IMR-90 (cell line): ENCODE measurements around the gene CELSR2. TPM values are rescaled to one million over a fixed set of nuclear protein-coding genes. Genes with fewer than 3 reads are reported as not detected.

Source experiments
- ATAC-seq: fragments of 200-7000 bp; cut with Tn5 transposase; 2 replicates; pipeline ENCODE4 v1.9.1; 2020; ENCODE audit warnings: low read depth, mild to moderate bottlenecking, moderate library complexity
- BruUV-seq: library from RNA; stranded (reverse); fragments of 400-500 nt; replicated peaks from 2 replicates; lab custom pipeline; 2021; lab: Mats Ljungman, UMichigan
- CTCF ChIA-PET: fragments of 300-600 bp; formaldehyde crosslinking; extraction: SDS; loops from one replicate; lab custom pipeline; 2021; ENCODE audit warnings: antibody characterized with exemption; lab: Yijun Ruan, JAX
- POLR2A ChIA-PET: fragments of 300-600 bp; sonication (Branson Sonifier 250); formaldehyde crosslinking; loops from one replicate; lab custom pipeline; 2022; ENCODE audit warnings: antibody characterized with exemption; ENCODE audit not compliant: unreplicated experiment; lab: Charles Lee
- DNase-seq: peaks from one replicate; pipeline ENCODE4 v3.0.0; 2013
- H2AFZ ChIP-seq: replicated peaks from 2 replicates; pipeline ENCODE3; 2013; ENCODE audit warnings: low read length, mild to moderate bottlenecking; ENCODE audit not compliant: poor library complexity
- H2AK5ac ChIP-seq: 2 replicates; pipeline ENCODE4 v1.6.1; 2013; ENCODE audit warnings: low read depth, low read length, inconsistent platforms
- H2AK9ac ChIP-seq: replicated peaks from 2 replicates; pipeline ENCODE3; 2013; ENCODE audit warnings: mild to moderate bottlenecking, low read depth, low read length, moderate library complexity; ENCODE audit not compliant: poor library complexity
- H2BK120ac ChIP-seq: 2 replicates; pipeline ENCODE4 v1.6.1; 2013; ENCODE audit warnings: low read depth, low read length, inconsistent platforms
- H2BK15ac ChIP-seq: 3 replicates; pipeline ENCODE4 v1.6.1; 2013; ENCODE audit warnings: low read depth, low read length, inconsistent platforms
- H2BK20ac ChIP-seq: 2 replicates; pipeline ENCODE4 v1.6.1; 2013; ENCODE audit warnings: low read depth, mild to moderate bottlenecking, inconsistent platforms, low read length, moderate library complexity
- H2BK5ac ChIP-seq: 2 replicates; pipeline ENCODE4 v1.6.1; 2013; ENCODE audit warnings: mild to moderate bottlenecking, low read depth, low read length, inconsistent platforms; ENCODE audit not compliant: poor library complexity, severe bottlenecking
- H3K14ac ChIP-seq: replicated peaks from 2 replicates; pipeline ENCODE4 v1.6.1; 2013; ENCODE audit warnings: low read depth, low read length, inconsistent platforms
- H3K18ac ChIP-seq: 2 replicates; pipeline ENCODE4 v1.6.1; 2013; ENCODE audit warnings: low read depth, low read length, control low read depth
- H3K23ac ChIP-seq: 2 replicates; pipeline ENCODE4 v1.6.1; 2013; ENCODE audit warnings: low read depth, low read length, inconsistent platforms
- H3K27ac ChIP-seq: 2 replicates; pipeline ENCODE4 v1.5.1; 2013; ENCODE audit warnings: mild to moderate bottlenecking, control low read depth, low read length; ENCODE audit not compliant: insufficient read depth
- H3K27me3 ChIP-seq: 2 replicates; pipeline ENCODE4 v1.6.1; 2013; ENCODE audit warnings: low read length; ENCODE audit not compliant: control insufficient read depth, insufficient read depth
- H3K36me3 ChIP-seq: 2 replicates; pipeline ENCODE4 v1.6.1; 2013; ENCODE audit warnings: low read length, mixed read lengths; ENCODE audit not compliant: control insufficient read depth, insufficient read depth
- H3K4ac ChIP-seq: 2 replicates; pipeline ENCODE4 v1.6.1; 2013; ENCODE audit warnings: low read depth, low read length, inconsistent platforms
- H3K4me1 ChIP-seq: 2 replicates; pipeline ENCODE4 v1.6.1; 2013; ENCODE audit warnings: low read length, mixed read lengths; ENCODE audit not compliant: control insufficient read depth, insufficient read depth
- H3K4me2 ChIP-seq: 2 replicates; pipeline ENCODE4 v1.6.1; 2013; ENCODE audit warnings: low read depth, mild to moderate bottlenecking, control low read depth, low read length, moderate library complexity
- H3K4me3 ChIP-seq: 2 replicates; pipeline ENCODE4 v1.5.1; 2013; ENCODE audit warnings: low read depth, mild to moderate bottlenecking, control low read depth, low read length, moderate library complexity; ENCODE audit not compliant: insufficient read depth
- H3K56ac ChIP-seq: 2 replicates; pipeline ENCODE4 v1.6.1; 2013; ENCODE audit warnings: low read length, inconsistent platforms; ENCODE audit not compliant: insufficient read depth; ENCODE audit errors: extremely low read depth
- H3K79me1 ChIP-seq, 2 experiments: 2 replicates each; pipeline ENCODE4 v1.6.1; 2013; ENCODE audit warnings: low read length in 2 of 2, inconsistent platforms in 1 of 2, low read depth in 1 of 2
- H3K9ac ChIP-seq: 2 replicates; pipeline ENCODE4 v1.6.1; 2013; ENCODE audit warnings: low read depth, low read length, control low read depth
- H3K9me1 ChIP-seq: 2 replicates; pipeline ENCODE4 v1.6.1; 2013; ENCODE audit warnings: low read length, inconsistent platforms; ENCODE audit not compliant: insufficient read depth
- H3K9me3 ChIP-seq: 2 replicates; pipeline ENCODE4 v1.6.1; 2013; ENCODE audit warnings: low read length; ENCODE audit not compliant: control insufficient read depth, insufficient read depth
- H4K20me1 ChIP-seq: 2 replicates; pipeline ENCODE4 v1.6.1; 2013; ENCODE audit warnings: low read length, inconsistent platforms; ENCODE audit not compliant: insufficient read depth
- H4K5ac ChIP-seq: 2 replicates; pipeline ENCODE4 v1.6.1; 2013; ENCODE audit warnings: mild to moderate bottlenecking, low read depth, low read length, control low read depth
- H4K8ac ChIP-seq, 2 experiments: 2 replicates each; pipeline ENCODE4 v1.6.1; 2013; ENCODE audit warnings: low read depth in 2 of 2, low read length in 2 of 2, control low read depth in 1 of 2, inconsistent platforms in 1 of 2
- H4K91ac ChIP-seq: 2 replicates; pipeline ENCODE4 v1.6.1; 2013; ENCODE audit warnings: low read depth, low read length, inconsistent platforms; ENCODE audit not compliant: insufficient read depth
- BHLHE40 ChIP-seq: fragments of 150-350 bp; IDR thresholded peaks from 2 replicates; pipeline ENCODE4 v1.6.1; 2016; ENCODE audit warnings: mild to moderate bottlenecking, low read depth, low read length
- CEBPB ChIP-seq: IDR thresholded peaks from 2 replicates; pipeline ENCODE4 v1.6.1; 2012; ENCODE audit warnings: low read depth, low read length, improper control_type of control experiment
- CHD1 ChIP-seq: IDR thresholded peaks from 2 replicates; pipeline ENCODE4 v1.6.1; 2012; ENCODE audit warnings: low read depth, low read length, improper control_type of control experiment
- FOS ChIP-seq: fragments of 150-350 bp; IDR thresholded peaks from 2 replicates; pipeline ENCODE4 v1.6.1; 2016; ENCODE audit warnings: low read depth, low read length
- MAFK ChIP-seq: IDR thresholded peaks from 2 replicates; pipeline ENCODE4 v1.6.1; 2012; ENCODE audit warnings: low read depth, low read length, improper control_type of control experiment
- MXI1 ChIP-seq: IDR thresholded peaks from 2 replicates; pipeline ENCODE4 v1.6.1; 2012; ENCODE audit warnings: low read depth, mild to moderate bottlenecking, low read length, moderate library complexity, borderline replicate concordance
- NFE2L2 ChIP-seq: fragments of 150-350 bp; IDR thresholded peaks from 2 replicates; pipeline ENCODE4 v1.6.1; 2016; ENCODE audit warnings: low read depth, mild to moderate bottlenecking, low read length
- POLR2A ChIP-seq: IDR thresholded peaks from 2 replicates; pipeline ENCODE4 v1.6.1; 2012; ENCODE audit warnings: mild to moderate bottlenecking, low read depth, low read length
- RAD21 ChIP-seq: IDR thresholded peaks from 2 replicates; pipeline ENCODE4 v1.6.1; 2012; ENCODE audit warnings: low read length, improper control_type of control experiment
- RCOR1 ChIP-seq: IDR thresholded peaks from 2 replicates; pipeline ENCODE4 v1.6.1; 2012; ENCODE audit warnings: mild to moderate bottlenecking, low read length, improper control_type of control experiment; ENCODE audit not compliant: insufficient replicate concordance
- RFX5 ChIP-seq: IDR thresholded peaks from 2 replicates; pipeline ENCODE4 v1.8.0; 2012; ENCODE audit warnings: low read depth, mild to moderate bottlenecking, low read length, moderate library complexity
- WGBS, 2 experiments: methylation state at CpG; one replicate each; pipeline versions ENCODE4 v1.1.5 to v1.1.7; 2013; ENCODE audit warnings: missing lambda C conversion rate in 2 of 2; ENCODE audit not compliant: insufficient read length in 1 of 2; ENCODE audit errors: extremely low coverage in 2 of 2; 5-methylcytosine and 5-hydroxymethylcytosine counted together
- dilution Hi-C: fragments of 300-500 bp; cut with HindIII; formaldehyde crosslinking; loops from one replicate; pipeline ENCODE4 v1.14.3; 2018; ENCODE audit warnings: low sequenced_read_pairs; ENCODE audit not compliant: unreplicated experiment
- in situ Hi-C: fragments of 300-500 bp; cut with MboI; formaldehyde crosslinking; loops from 3 replicates; pipeline ENCODE4 v1.14.3; 2019; ENCODE audit warnings: low sequenced_read_pairs, inconsistent platforms, mixed read lengths
- intact Hi-C: fragments of 100-400 bp; cut with micrococcal nuclease; formaldehyde crosslinking; loops from 2 replicates; pipeline ENCODE4 v1.10.0; 2022
- polyA plus RNA-seq, 3 experiments: library from polyadenylated mRNA; depleted of rRNA; stranded (reverse); fragments of >200 nt; gene quantifications; 2 replicates each; pipeline ENCODE4 v1.2.3, GENCODE V29; 2012; ENCODE audit warnings: low replicate concordance in 1 of 3
- total RNA-seq: library from RNA; depleted of rRNA; stranded (reverse); fragments of >200 nt; gene quantifications from 2 replicates; pipeline ENCODE4 v1.2.3, GENCODE V29; 2012
- TF ChIP-seq, protein P1 (sequence below): conservative IDR thresholded peaks from 2 replicates; pipeline ENCODE4 v1.5.1; 2012; ENCODE audit warnings: mild to moderate bottlenecking, low read depth, low read length, improper control_type of control experiment
- TF ChIP-seq, protein P2 (sequence below): fragments of 150-350 bp; IDR thresholded peaks from 2 replicates; pipeline ENCODE4 v1.6.1; 2017; ENCODE audit warnings: mild to moderate bottlenecking, antibody characterized with exemption, low read length, low read depth
- TF ChIP-seq, protein P3 (sequence below): fragments of 150-350 bp; IDR thresholded peaks from 2 replicates; pipeline ENCODE4 v1.6.1; 2016; ENCODE audit warnings: low read depth, mild to moderate bottlenecking, low read length, moderate library complexity, borderline replicate concordance

Gene CELSR2
- total and polyA plus RNA-seq, 2 of the 4 experiments (the other 2 are of a cell fraction), result 1.3 to 5.3 TPM

DNA sequence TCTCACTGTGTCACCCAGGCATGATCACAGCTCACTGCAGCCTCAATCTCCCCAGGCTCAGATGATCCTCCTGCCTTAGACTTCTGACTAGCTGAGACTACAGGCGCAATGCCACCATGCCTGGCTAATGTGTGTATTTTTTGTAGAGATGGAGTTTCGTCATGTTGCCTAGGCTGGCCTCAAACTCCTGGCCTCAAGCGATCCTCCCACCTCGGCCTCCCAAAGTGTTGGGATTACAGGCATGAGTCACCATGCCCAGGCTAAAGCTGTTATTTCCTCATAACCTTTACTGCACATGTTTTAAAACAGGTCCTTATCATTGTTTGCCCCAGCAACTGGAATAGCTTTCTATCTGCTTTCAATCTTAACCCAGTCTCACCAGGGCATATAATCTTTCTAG lies 32.7 kb upstream of the CELSR2 start:
- H3K36me3 ChIP-seq, result peaks cover 10% of the 10 kb centered on the region
- H4K91ac ChIP-seq, result no peak overlapping the region
- dilution Hi-C loops, result loop anchor here (25.0 kb wide), 1 partner anchor 121 kb away; no protein-coding TSS in a partner anchor
- TF ChIP-seq RAD21 (no peak), RFX5 (no peak), CEBPB (no peak), RCOR1 (no peak), BHLHE40 (no peak), NFE2L2 (no peak), FOS (no peak), MAFK (no peak), MXI1 (no peak), POLR2A (no peak), CHD1 (no peak)
- TF ChIP-seq, protein P1, sequence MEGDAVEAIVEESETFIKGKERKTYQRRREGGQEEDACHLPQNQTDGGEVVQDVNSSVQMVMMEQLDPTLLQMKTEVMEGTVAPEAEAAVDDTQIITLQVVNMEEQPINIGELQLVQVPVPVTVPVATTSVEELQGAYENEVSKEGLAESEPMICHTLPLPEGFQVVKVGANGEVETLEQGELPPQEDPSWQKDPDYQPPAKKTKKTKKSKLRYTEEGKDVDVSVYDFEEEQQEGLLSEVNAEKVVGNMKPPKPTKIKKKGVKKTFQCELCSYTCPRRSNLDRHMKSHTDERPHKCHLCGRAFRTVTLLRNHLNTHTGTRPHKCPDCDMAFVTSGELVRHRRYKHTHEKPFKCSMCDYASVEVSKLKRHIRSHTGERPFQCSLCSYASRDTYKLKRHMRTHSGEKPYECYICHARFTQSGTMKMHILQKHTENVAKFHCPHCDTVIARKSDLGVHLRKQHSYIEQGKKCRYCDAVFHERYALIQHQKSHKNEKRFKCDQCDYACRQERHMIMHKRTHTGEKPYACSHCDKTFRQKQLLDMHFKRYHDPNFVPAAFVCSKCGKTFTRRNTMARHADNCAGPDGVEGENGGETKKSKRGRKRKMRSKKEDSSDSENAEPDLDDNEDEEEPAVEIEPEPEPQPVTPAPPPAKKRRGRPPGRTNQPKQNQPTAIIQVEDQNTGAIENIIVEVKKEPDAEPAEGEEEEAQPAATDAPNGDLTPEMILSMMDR, result no peak
- TF ChIP-seq, protein P2, sequence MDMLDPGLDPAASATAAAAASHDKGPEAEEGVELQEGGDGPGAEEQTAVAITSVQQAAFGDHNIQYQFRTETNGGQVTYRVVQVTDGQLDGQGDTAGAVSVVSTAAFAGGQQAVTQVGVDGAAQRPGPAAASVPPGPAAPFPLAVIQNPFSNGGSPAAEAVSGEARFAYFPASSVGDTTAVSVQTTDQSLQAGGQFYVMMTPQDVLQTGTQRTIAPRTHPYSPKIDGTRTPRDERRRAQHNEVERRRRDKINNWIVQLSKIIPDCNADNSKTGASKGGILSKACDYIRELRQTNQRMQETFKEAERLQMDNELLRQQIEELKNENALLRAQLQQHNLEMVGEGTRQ, result no peak
- TF ChIP-seq, protein P3, sequence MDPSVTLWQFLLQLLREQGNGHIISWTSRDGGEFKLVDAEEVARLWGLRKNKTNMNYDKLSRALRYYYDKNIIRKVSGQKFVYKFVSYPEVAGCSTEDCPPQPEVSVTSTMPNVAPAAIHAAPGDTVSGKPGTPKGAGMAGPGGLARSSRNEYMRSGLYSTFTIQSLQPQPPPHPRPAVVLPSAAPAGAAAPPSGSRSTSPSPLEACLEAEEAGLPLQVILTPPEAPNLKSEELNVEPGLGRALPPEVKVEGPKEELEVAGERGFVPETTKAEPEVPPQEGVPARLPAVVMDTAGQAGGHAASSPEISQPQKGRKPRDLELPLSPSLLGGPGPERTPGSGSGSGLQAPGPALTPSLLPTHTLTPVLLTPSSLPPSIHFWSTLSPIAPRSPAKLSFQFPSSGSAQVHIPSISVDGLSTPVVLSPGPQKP, result no peak
- H3K4me1 ChIP-seq, result peaks cover 5% of the 10 kb centered on the region
- ATAC-seq, result no peak
- CTCF ChIA-PET, result interaction anchor here (0.6 to 0.9 kb wide), 2 partner anchors 11 to 207 kb away, joined by 3 read pairs; no protein-coding TSS in a partner anchor
- H3K27me3 ChIP-seq, result no peaks in the 10 kb centered on the region
- no peak overlapping the region for H3K4me2 ChIP-seq
- H2AK5ac ChIP-seq, result peak overlapping the region; percentile 35; the same call in 1 of the 2 replicates
- no peak overlapping the region for H3K9ac ChIP-seq
- no peak overlapping the region for H4K8ac ChIP-seq
- peak overlapping the region; percentile 67; the same call in 1 of the 2 replicates for H3K27ac ChIP-seq
- H2BK20ac ChIP-seq, result no peak overlapping the region
- H3K23ac ChIP-seq, result 0 out of 2 replicates have a peak overlapping the region, but pooled peaks have one; percentile 42
- H3K9me1 ChIP-seq, result peaks cover 4% of the 10 kb centered on the region
- H3K79me1 ChIP-seq, result peaks cover 7 to 36% of the 10 kb centered on the region in 2 experiments; a peak in 3 of 4 replicates
- no peak overlapping the region for H2BK120ac ChIP-seq
- no peak overlapping the region for H3K4ac ChIP-seq
- H4K20me1 ChIP-seq, result peaks cover 41% of the 10 kb centered on the region
- no peak overlapping the region for H2AK9ac ChIP-seq
- H3K14ac ChIP-seq, result no peak overlapping the region
- H3K18ac ChIP-seq, result no peak overlapping the region
- no peak overlapping the region for H3K56ac ChIP-seq
- intact Hi-C loops, result no loop called here
- POLR2A ChIA-PET, result no interaction called here
- DNase-seq, result no peak
- H2BK5ac ChIP-seq, result no peak overlapping the region
- H3K4me3 ChIP-seq, result no peak overlapping the region
- no peak overlapping the region for H2AFZ ChIP-seq
- no peak overlapping the region for H2BK15ac ChIP-seq
- WGBS, 2 experiments, result 94% methylated on average over 2 of the region's 4 CpGs; no CpG with 5 or more reads in 1 of the 2 experiments
- H4K5ac ChIP-seq, result no peak overlapping the region
- in situ Hi-C loops, result no loop called here
- no TSS peak for BruUV-seq
- no peaks in the 10 kb centered on the region for H3K9me3 ChIP-seq
